Nucleus accumbens (tissue), 56 donors: ENCODE measurements around the gene MYO7B.

Experiments
- DNase-seq, 56 donors: peaks; one replicate each; lab custom pipeline; 2025; lab: John Stamatoyannopoulos, UW

The MYO7B gene

DNA sequence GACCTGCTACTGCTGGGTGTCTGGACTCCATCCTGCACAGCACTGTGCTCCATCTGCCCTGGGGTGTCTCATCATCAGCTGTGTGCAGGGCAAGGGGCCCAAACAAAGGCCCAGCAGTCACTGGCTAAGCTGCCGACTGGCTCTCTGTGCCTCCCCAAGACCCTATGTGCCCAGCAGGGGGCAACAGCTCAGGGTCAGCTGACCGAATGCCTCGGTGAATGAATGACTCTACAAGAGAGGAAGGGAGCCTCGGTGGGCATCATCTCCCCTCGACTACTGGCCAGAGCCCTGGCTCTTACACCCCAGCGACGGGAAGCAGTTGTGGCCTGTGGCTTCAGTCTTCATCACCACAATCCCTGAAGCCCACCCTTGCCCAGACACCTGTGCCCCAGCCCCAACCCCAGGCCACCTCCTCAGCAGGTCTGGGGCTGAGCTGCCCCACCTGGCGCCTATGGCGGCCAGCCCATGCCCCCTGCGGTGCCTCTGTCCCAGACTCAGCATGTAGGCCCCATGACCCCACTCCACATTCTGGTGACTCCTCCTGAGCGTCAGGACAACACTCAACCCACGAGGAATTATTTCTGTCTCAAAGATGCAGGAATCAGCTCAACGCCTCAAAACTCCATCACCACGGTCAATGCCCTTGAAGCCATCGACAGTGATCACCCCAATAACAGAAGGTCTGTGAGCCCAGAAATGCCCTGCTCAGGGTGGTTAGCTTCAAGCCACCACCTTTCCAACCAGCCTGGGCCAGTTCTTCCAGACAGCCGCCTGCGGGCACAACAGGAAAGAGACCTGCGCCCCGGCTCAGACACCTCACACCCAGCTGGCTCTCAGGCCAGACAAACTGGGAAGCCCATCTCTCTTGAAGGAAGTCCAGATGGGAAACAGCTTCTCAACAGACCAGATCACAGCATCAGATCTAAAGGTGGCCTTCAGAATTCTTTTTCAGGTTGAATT is 108.9 kb downstream of the MYO7B start:
- DNase-seq = peak in 4 of 56 donors; percentile 18 to 31 (median 25)

- DNase-seq = no peak
Measured at GRCh38 chr2:127645026-127645394, 109.5 kb downstream of the MYO7B start.

DNA sequence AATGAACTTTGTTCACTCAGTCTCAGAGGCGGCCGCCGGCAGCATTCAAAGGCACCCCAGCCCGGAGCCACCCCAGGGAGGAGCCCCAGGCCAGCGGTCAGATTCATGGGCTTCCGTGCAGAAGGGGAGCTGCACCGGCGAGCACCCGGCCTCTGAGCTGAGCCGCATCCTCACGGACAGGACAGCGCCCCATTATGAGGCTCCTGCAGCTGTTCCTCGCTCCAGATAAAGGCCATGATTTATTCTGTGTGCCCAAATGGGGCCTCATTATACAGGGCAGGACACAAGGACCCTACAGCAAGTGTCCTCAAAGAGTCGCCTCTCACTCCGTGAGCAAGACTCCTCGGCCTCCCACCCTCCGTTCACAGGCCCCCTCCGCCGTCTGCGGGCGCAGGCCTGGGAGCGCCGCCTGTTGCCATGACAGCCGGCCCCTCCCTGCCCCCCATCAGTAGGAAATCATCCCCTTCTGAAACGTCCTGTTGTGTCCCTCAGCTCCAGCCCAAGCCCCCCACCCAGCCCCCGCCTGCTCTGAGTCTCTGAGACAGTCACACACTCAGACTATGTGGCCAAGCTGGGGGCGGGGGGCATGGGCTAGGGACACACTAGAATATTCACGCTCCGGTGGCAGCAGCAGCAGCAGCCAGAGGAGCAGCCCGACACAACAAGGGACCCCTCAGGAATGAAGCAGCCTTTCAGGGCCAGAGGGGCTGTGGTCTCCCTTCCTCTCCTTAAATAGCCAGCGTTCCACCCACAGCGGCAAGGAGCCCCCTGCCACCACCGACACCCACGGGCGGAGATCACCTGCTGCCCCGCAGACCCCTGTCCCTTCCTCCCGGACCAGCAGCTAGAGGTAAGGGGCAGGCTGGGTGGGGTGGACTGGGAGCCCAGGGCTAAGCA is 110.2 kb downstream of the MYO7B start, which contains the start of gene GPR17:
Gene GPR17 (plus strand): TSS at position 759 of the 897 bp plus-strand sequence. CDS start 4,583 bp downstream, outside the sequence.
- peak in 47 of 56 donors; percentile 32 to 85 (median 67) for DNase-seq

DNA sequence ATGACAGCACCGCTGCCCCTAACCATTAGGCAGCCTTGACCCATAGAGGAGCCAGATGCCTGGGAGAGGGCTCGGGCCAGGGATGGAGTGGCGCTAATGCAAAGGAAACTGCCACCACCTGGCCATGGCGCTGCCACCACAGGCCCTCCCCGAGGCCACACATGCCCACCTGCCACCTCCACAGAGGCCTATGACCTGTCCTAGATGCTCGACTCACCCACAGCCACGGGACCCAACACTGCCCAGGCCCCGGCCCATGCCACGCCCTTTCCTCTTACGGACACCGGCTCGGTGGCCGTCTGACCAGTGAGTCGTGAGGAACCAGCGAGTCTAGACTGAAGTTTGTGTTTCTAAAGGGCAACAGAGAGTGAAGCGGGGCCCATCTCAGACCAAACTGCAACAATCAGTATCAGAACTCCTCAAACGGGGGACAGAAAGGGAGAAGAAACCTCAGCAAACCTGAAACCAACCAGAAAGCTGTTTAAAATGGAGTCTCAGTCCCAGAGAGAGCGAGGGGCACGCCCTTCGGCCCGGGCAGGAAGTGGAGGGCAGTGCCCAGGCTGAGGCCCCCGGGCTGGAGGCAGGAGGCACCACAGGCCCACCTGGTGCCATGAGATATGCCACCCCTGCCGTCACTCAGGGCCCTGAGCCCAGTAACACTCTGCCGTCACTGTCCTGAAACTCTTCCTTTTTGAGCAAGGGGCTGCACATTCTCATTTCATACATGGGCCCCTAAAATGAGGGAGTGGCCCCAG is 111.2 kb downstream of the MYO7B start:
- DNase-seq = no peak

- peak in 2 of 56 donors; percentile 22 to 39 for DNase-seq
Measured at GRCh38 chr2:127647242-127648190, 112.0 kb downstream of the MYO7B start.

DNA sequence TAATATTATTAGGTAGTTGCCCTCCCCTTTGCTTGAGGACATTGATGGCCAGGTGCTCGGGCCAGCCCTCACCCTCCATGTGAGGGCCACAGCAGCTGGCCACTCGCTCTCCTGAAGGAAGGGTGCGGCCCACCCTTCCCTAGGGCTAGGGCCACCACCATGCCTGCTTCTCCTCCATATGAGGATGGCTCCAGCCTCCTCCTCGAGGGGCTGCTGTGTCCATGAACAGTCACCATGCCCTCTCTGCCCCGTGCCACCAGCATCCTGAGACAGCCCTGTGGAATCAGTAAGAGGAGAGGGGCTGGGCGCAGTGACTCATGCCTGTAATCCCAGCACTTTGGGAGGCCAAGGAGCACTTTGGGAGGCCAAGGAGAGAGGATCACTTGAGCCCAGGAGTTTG is 112.8 kb downstream of the MYO7B start:
- DNase-seq = no peak

- peak in 13 of 56 donors; percentile 15 to 54 (median 25) for DNase-seq
Measured at GRCh38 chr2:127649100-127649611, 113.7 kb downstream of the MYO7B start.

- DNase-seq = peak in 53 of 56 donors; percentile 20 to 92 (median 69)
Measured at GRCh38 chr2:127649684-127650040, 114.2 kb downstream of the MYO7B start.

DNA sequence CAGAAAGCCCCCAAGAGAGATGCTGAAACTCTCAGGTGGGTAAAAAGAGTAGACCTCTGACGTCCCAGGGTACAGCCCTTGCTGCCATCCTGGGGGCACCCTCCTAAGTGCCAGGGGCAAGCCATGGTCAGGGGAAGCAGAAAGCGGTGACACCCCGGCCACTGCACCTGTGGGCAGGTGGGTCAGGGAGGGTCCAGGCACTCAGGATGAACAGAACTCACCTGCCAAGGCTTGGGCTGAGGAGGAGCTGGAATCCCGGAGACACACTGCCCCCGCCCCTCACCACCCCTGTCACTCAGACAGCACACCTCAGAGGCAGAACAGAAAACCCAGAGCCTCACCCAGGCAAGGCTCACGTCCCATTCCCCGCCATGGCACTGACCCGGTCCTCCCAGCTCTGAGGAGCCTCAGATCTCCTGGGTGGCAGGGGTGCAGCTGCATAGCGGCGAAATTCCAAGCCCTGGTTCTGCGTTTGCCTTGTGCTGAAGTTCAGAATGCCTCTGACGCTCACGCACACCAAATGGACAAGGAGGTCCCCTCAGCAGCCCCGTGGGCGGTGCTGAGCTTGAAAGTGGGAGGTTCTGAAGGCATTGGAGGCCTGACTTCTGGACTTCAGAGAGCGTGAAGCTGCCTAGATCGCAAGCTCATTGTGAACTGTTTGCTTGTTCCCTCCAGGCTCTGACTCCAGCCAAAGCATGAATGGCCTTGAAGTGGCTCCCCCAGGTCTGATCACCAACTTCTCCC is 114.7 kb downstream of the MYO7B start:
- no peak for DNase-seq

DNA sequence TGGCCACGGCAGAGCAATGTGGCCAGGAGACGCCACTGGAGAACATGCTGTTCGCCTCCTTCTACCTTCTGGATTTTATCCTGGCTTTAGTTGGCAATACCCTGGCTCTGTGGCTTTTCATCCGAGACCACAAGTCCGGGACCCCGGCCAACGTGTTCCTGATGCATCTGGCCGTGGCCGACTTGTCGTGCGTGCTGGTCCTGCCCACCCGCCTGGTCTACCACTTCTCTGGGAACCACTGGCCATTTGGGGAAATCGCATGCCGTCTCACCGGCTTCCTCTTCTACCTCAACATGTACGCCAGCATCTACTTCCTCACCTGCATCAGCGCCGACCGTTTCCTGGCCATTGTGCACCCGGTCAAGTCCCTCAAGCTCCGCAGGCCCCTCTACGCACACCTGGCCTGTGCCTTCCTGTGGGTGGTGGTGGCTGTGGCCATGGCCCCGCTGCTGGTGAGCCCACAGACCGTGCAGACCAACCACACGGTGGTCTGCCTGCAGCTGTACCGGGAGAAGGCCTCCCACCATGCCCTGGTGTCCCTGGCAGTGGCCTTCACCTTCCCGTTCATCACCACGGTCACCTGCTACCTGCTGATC is 115.4 kb downstream of the MYO7B start:
- DNase-seq = no peak

GRCh38 chr2:127651381-127651809 is 115.9 kb downstream of the MYO7B start:
- DNase-seq = no peak

- peak in 50 of 56 donors; percentile 35 to 92 (median 70) for DNase-seq
Measured at GRCh38 chr2:127651971-127652550, 116.6 kb downstream of the MYO7B start.

- DNase-seq = no peak
Measured at GRCh38 chr2:127652786-127653357, 117.4 kb downstream of the MYO7B start.

- DNase-seq = no peak
Measured at GRCh38 chr2:127653421-127654083, 118.1 kb downstream of the MYO7B start.

- DNase-seq = no peak
Measured at GRCh38 chr2:127654084-127654837, 118.8 kb downstream of the MYO7B start.

- no peak for DNase-seq
Measured at GRCh38 chr2:127654838-127655175, 119.3 kb downstream of the MYO7B start.
